HEK293 (cell line): Measurements from ENCODE around the gene KIRREL3.

Experiments used
- CTCF ChIA-PET: fragments of 350-600 bp; formaldehyde crosslinking; extraction: SDS; loops from one replicate; lab custom pipeline; 2021; ENCODE audit warnings: antibody characterized with exemption; lab: Yijun Ruan, JAX
- POLR2A ChIA-PET: fragments of 300-600 bp; formaldehyde crosslinking; extraction: SDS; loops from one replicate; lab custom pipeline; 2020; ENCODE audit warnings: antibody characterized with exemption, inconsistent platforms; lab: Yijun Ruan, JAX
- H3K27ac ChIP-seq: fragments of 200-500 bp; sonication (Bioruptor generic); 2 replicates; pipeline ENCODE4 v1.5.1; 2014; ENCODE audit warnings: low read depth, low read length, control low read depth, inconsistent platforms; ENCODE audit errors: extremely low read depth
- H3K36me3 ChIP-seq, 2 experiments: fragments of 200-500 bp in 1 of 2; sonication (Bioruptor generic) in 1 of 2; 1 replicate in 1 of 2; 2 replicates in 1 of 2; pipeline ENCODE4 v1.5.1; 2014 to 2017; ENCODE audit warnings: inconsistent platforms in 2 of 2, low read length in 2 of 2; ENCODE audit not compliant: control insufficient read depth in 2 of 2, insufficient read depth in 1 of 2
- H3K4me1 ChIP-seq: fragments of 200-500 bp; sonication (Bioruptor generic); 2 replicates; pipeline ENCODE4 v1.5.1; 2014; ENCODE audit warnings: mild to moderate bottlenecking, low read length, inconsistent platforms; ENCODE audit not compliant: control insufficient read depth, insufficient read depth
- H3K4me3 ChIP-seq: 2 replicates; pipeline ENCODE4 v1.5.1; 2011; ENCODE audit warnings: low read depth, mild to moderate bottlenecking, control low read depth, low read length, moderate library complexity
- H3K9me3 ChIP-seq: fragments of 200-500 bp; sonication (Bioruptor generic); 2 replicates; pipeline ENCODE4 v1.5.1; 2014; ENCODE audit warnings: low read depth, low read length, inconsistent platforms; ENCODE audit not compliant: control insufficient read depth, insufficient read depth
- GLIS2 ChIP-seq: fragments of 450-650 bp; formaldehyde crosslinking; IDR thresholded peaks from 2 replicates; pipeline ENCODE4 v1.5.1; 2016; ENCODE audit warnings: missing biosample characterization, missing genetic modification characterization
- INSM2 ChIP-seq: fragments of 450-650 bp; formaldehyde crosslinking; IDR thresholded peaks from 2 replicates; pipeline ENCODE4 v1.5.1; 2016; ENCODE audit warnings: missing biosample characterization, missing genetic modification characterization
- KLF1 ChIP-seq: fragments of 450-650 bp; formaldehyde crosslinking; IDR thresholded peaks from 2 replicates; pipeline ENCODE4 v1.5.1; 2016; ENCODE audit warnings: missing biosample characterization, missing genetic modification characterization
- MYNN ChIP-seq: fragments of 450-650 bp; formaldehyde crosslinking; IDR thresholded peaks from 2 replicates; pipeline ENCODE4 v1.5.1; 2016; ENCODE audit warnings: missing biosample characterization, missing genetic modification characterization, borderline replicate concordance
- SCRT1 ChIP-seq: fragments of 450-650 bp; formaldehyde crosslinking; IDR thresholded peaks from 2 replicates; pipeline ENCODE4 v1.5.1; 2016; ENCODE audit warnings: missing biosample characterization, missing genetic modification characterization, borderline replicate concordance
- TCF7L2 ChIP-seq: IDR thresholded peaks from 2 replicates; pipeline ENCODE4 v1.6.1; 2011; ENCODE audit warnings: low read depth, mild to moderate bottlenecking, inconsistent platforms, low read length, moderate library complexity, borderline replicate concordance
- ZBTB20 ChIP-seq: fragments of 450-650 bp; formaldehyde crosslinking; IDR thresholded peaks from 2 replicates; pipeline ENCODE4 v1.5.1; 2016; ENCODE audit warnings: missing biosample characterization, missing genetic modification characterization
- ZBTB6 ChIP-seq: fragments of 450-650 bp; formaldehyde crosslinking; IDR thresholded peaks from 2 replicates; pipeline ENCODE4 v1.5.1; 2017; ENCODE audit warnings: missing biosample characterization, missing genetic modification characterization
- ZNF148 ChIP-seq: fragments of 450-650 bp; formaldehyde crosslinking; IDR thresholded peaks from 2 replicates; pipeline ENCODE4 v1.5.0; 2017; ENCODE audit warnings: missing biosample characterization, missing genetic modification characterization, borderline replicate concordance
- ZNF2 ChIP-seq: fragments of 450-650 bp; formaldehyde crosslinking; IDR thresholded peaks from 2 replicates; pipeline ENCODE4 v1.5.1; 2016; ENCODE audit warnings: missing biosample characterization, missing genetic modification characterization
- ZNF239 ChIP-seq: fragments of 450-650 bp; formaldehyde crosslinking; IDR thresholded peaks from 2 replicates; pipeline ENCODE4 v1.5.1; 2016; ENCODE audit warnings: missing biosample characterization, missing genetic modification characterization
- ZNF248 ChIP-seq: fragments of 450-650 bp; formaldehyde crosslinking; IDR thresholded peaks from 2 replicates; pipeline ENCODE4 v1.5.1; 2017; ENCODE audit warnings: missing biosample characterization, missing genetic modification characterization
- ZNF266 ChIP-seq: fragments of 450-650 bp; formaldehyde crosslinking; IDR thresholded peaks from 2 replicates; pipeline ENCODE4 v1.5.1; 2016; ENCODE audit warnings: missing biosample characterization, missing genetic modification characterization, low read depth
- ZNF404 ChIP-seq: fragments of 450-650 bp; formaldehyde crosslinking; IDR thresholded peaks from 2 replicates; pipeline ENCODE4 v1.5.1; 2017; ENCODE audit warnings: missing biosample characterization, missing genetic modification characterization
- ZNF514 ChIP-seq: fragments of 450-650 bp; formaldehyde crosslinking; IDR thresholded peaks from 2 replicates; pipeline ENCODE4 v1.5.1; 2016; ENCODE audit warnings: missing biosample characterization, missing genetic modification characterization
- ZNF585B ChIP-seq: fragments of 450-650 bp; formaldehyde crosslinking; IDR thresholded peaks from 2 replicates; pipeline ENCODE4 v1.5.1; 2016; ENCODE audit warnings: missing biosample characterization, missing genetic modification characterization
- ZNF624 ChIP-seq: fragments of 450-650 bp; formaldehyde crosslinking; IDR thresholded peaks from 2 replicates; pipeline ENCODE4 v1.5.1; 2017; ENCODE audit warnings: missing biosample characterization, missing genetic modification characterization
- ZNF626 ChIP-seq: fragments of 450-650 bp; sonication (Bioruptor Pico); formaldehyde crosslinking; IDR thresholded peaks from 2 replicates; pipeline ENCODE4 v1.5.1; 2018; ENCODE audit warnings: missing biosample characterization, missing genetic modification characterization, inconsistent platforms
- ZNF747 ChIP-seq: fragments of 450-650 bp; formaldehyde crosslinking; IDR thresholded peaks from 2 replicates; pipeline ENCODE4 v1.5.1; 2016; ENCODE audit warnings: missing biosample characterization, missing genetic modification characterization
- TF ChIP-seq, protein P1 (sequence below): fragments of 450-650 bp; formaldehyde crosslinking; IDR thresholded peaks from 2 replicates; pipeline ENCODE4 v1.5.1; 2016; ENCODE audit warnings: missing biosample characterization, missing genetic modification characterization
- TF ChIP-seq, protein P2 (sequence below): sonication (generic); formaldehyde crosslinking; IDR thresholded peaks from 2 replicates; pipeline ENCODE4 v1.8.1; 2022; ENCODE audit warnings: mild to moderate bottlenecking, moderate library complexity, missing genetic modification reagents

KIRREL3 gene

DNA sequence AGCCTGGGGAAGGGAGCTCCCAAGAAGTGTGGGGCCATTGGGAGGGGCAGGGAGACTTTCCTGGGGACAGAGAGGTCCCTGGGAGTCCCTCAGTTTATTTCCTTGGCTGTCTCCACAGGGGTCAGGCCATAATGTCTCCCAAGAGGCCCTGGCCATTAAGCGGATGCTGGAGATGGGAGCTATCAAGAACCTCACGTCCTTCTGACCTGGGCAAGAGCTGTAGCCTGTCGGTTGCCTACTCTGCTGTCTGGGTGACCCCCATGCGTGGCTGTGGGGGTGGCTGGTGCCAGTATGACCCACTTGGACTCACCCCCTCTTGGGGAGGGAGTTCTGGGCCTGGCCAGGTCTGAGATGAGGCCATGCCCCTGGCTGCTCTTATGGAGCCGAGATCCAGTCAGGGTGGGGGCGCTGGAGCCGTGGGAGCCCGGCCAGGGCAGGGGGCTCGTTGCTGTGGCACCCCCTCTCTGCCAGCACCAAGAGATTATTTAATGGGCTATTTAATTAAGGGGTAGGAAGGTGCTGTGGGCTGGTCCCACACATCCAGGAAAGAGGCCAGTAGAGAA lies 586.6 kb downstream of the KIRREL3 start:
- TF ChIP-seq ZBTB20 (tag by site-specific recombination): no peak
- POLR2A ChIA-PET: no interaction called here
- H3K27ac ChIP-seq: no peak overlapping the region
- no peak overlapping the region for H3K4me3 ChIP-seq
- peaks cover 0 to 13% of the 10 kb centered on the region in 2 experiments; a peak in 1 of 3 replicates for H3K36me3 ChIP-seq
- no peaks in the 10 kb centered on the region for H3K4me1 ChIP-seq
- H3K9me3 ChIP-seq: no peaks in the 10 kb centered on the region
- CTCF ChIA-PET: no interaction called here

DNA sequence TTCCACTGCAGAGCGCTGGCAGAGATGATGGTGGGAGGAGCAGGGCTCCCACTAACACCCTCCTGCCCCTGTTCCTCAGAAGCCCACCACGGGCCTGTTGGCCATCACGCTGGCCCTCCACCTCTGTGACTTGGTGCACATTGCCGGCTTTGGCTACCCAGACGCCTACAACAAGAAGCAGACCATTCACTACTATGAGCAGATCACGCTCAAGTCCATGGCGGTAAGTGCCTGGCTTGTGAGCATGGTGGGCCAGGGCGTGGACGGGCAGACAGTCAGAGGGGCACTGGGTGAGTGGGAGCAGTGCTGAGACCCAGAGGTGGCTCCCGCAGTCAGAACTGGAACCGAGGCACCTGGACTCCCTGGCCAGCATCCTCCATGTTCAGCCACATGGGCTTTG lies 587.1 kb downstream of the KIRREL3 start:
- Histone ChIP-seq H3K4me1 (no peaks in the 10 kb centered on the region), H3K27ac (no peak overlapping the region), H3K36me3 (peaks cover 0 to 18% of the 10 kb centered on the region in 2 experiments; a peak in 1 of 3 replicates), H3K9me3 (no peaks in the 10 kb centered on the region), H3K4me3 (no peak overlapping the region)
- ChIA-PET CTCF (no interaction called here), POLR2A (no interaction called here)
- TF ChIP-seq TCF7L2: no peak
- TF ChIP-seq KLF1: no peak
- no peak for TF ChIP-seq GLIS2
- no peak for TF ChIP-seq ZNF747 (tag by site-specific recombination)
- no peak for TF ChIP-seq ZNF266 (tag by site-specific recombination)
- TF ChIP-seq, protein P1, sequence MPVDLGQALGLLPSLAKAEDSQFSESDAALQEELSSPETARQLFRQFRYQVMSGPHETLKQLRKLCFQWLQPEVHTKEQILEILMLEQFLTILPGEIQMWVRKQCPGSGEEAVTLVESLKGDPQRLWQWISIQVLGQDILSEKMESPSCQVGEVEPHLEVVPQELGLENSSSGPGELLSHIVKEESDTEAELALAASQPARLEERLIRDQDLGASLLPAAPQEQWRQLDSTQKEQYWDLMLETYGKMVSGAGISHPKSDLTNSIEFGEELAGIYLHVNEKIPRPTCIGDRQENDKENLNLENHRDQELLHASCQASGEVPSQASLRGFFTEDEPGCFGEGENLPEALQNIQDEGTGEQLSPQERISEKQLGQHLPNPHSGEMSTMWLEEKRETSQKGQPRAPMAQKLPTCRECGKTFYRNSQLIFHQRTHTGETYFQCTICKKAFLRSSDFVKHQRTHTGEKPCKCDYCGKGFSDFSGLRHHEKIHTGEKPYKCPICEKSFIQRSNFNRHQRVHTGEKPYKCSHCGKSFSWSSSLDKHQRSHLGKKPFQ (tag by site-specific recombination): no peak
- no peak for TF ChIP-seq ZNF239 (tag by site-specific recombination)
- TF ChIP-seq ZNF404 (tag by site-specific recombination): no peak

DNA sequence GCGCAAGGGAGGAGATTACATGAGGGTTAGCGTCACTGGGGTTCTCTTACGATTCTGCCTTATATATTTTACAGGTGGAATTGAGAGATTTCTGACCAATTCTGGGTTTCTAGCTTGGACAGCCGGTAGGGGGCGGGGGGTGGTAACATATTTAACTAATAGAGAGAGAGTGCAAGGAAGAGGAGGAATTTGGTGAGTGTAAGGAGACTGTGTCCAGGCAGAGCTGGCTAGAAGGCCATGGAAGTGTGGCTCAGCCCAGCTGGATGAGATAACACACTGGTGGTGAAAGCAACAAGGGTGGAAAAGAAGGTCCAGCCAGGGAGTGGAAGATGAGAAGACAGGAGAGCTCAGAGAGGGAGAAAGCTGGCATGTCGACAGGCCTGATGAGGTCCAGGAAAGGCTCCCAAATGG lies 588.6 kb downstream of the KIRREL3 start:
- Histone ChIP-seq H3K27ac (no peak overlapping the region), H3K9me3 (no peaks in the 10 kb centered on the region), H3K4me3 (no peak overlapping the region), H3K4me1 (no peaks in the 10 kb centered on the region), H3K36me3 (peaks cover 0 to 30% of the 10 kb centered on the region in 2 experiments; a peak in 1 of 3 replicates)
- ChIA-PET POLR2A (no interaction called here), CTCF (interaction anchor here (0.6 to 0.8 kb wide), 2 partner anchors 31 to 175 kb away, joined by 3 read pairs; no protein-coding TSS in a partner anchor)
- TF ChIP-seq ZNF585B (tag by site-specific recombination) (no peak), ZNF624 (tag by site-specific recombination) (no peak), ZNF514 (tag by site-specific recombination) (no peak), INSM2 (tag by site-specific recombination) (no peak), ZNF626 (tag by site-specific recombination) (no peak), ZNF2 (no peak), ZBTB6 (tag by site-specific recombination) (no peak), MYNN (tag by site-specific recombination) (no peak), SCRT1 (tag by site-specific recombination) (no peak), ZNF248 (tag by site-specific recombination) (no peak), ZNF148 (no peak)
- TF ChIP-seq, protein P2, sequence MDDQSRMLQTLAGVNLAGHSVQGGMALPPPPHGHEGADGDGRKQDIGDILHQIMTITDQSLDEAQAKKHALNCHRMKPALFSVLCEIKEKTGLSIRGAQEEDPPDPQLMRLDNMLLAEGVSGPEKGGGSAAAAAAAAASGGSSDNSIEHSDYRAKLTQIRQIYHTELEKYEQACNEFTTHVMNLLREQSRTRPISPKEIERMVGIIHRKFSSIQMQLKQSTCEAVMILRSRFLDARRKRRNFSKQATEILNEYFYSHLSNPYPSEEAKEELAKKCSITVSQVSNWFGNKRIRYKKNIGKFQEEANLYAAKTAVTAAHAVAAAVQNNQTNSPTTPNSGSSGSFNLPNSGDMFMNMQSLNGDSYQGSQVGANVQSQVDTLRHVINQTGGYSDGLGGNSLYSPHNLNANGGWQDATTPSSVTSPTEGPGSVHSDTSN (CRISPR knock-in tag): no peak
